ENCODE measurements around the gene TCERG1L. TPM values are rescaled to one million over a fixed set of nuclear protein-coding genes. Genes with fewer than 3 reads are reported as not detected.

The TCERG1L gene
- polyA plus RNA-seq, 1 of the 3 experiments (the other 2 are of a cell fraction), result not detected

- H3K36me3 ChIP-seq (replicated peaks in 1 of 2; ENCODE audit: control insufficient read depth in 1 of 2, insufficient read depth in 2 of 2, low read length in 1 of 2), result no peaks in the 10 kb centered on the region
- H3K9me3 ChIP-seq, result no peaks in the 10 kb centered on the region
- no peak overlapping the region for H2AFZ ChIP-seq (ENCODE audit: low read depth)
- no peaks in the 10 kb centered on the region for H3K79me2 ChIP-seq (ENCODE audit: insufficient read depth)
- no peaks in the 10 kb centered on the region; a peak in 1 of 4 replicates for H3K4me1 ChIP-seq (ENCODE audit: control insufficient read depth in 1 of 2, insufficient read depth in 2 of 2, low read depth in 1 of 2, low read length in 1 of 2)
- no peaks in the 10 kb centered on the region for H4K20me1 ChIP-seq (ENCODE audit: insufficient read depth)
- H3K9me2 ChIP-seq, result no peaks in the 10 kb centered on the region
- DNase-seq, result no peak
- no peak for TF ChIP-seq CTCF (IDR thresholded peaks at IDR 0.05)
- TF ChIP-seq MXI1 (IDR thresholded peaks at IDR 0.05; ENCODE audit: low read depth, low read length), result no peak
- no peak for TF ChIP-seq NRF1 (IDR thresholded peaks at IDR 0.05; ENCODE audit: low read depth, low read length)
- no peak for TF ChIP-seq PBX3 (IDR thresholded peaks at IDR 0.05)
- TF ChIP-seq TCF12 (IDR thresholded peaks at IDR 0.05), result no peak
- TF ChIP-seq ELF1 (IDR thresholded peaks at IDR 0.05), result no peak
- no peak for TF ChIP-seq GATA2 (CRISPR knock-in tag; IDR thresholded peaks at IDR 0.05)
- no peak for TF ChIP-seq GABPA (IDR thresholded peaks at IDR 0.05; ENCODE audit: low read depth)
- no peak for TF ChIP-seq POLR2AphosphoS5 (IDR thresholded peaks at IDR 0.05; ENCODE audit: low read depth, low read length)
- no peak for TF ChIP-seq REST (IDR thresholded peaks at IDR 0.05; ENCODE audit: low read depth, low read length)
- H3K27me3 ChIP-seq (ENCODE audit: insufficient read depth), result no peaks in the 10 kb centered on the region
- WGBS (ENCODE audit: low lambda C conversion rate), result 26% methylated on average over 9 of the region's 10 CpGs
- H3K9ac ChIP-seq, result no peak overlapping the region
- ChIA-PET CTCF (no interaction called here), POLR2A (no interaction called here)
- H3K27ac ChIP-seq (ENCODE audit: low read depth in 2 of 2, low read length in 1 of 2), result no peak overlapping the region
- no peaks in the 10 kb centered on the region for H3F3A ChIP-seq (replicated peaks; ENCODE audit: insufficient read depth)
- H3K4me3 ChIP-seq (ENCODE audit: low read depth in 2 of 2, low read length in 1 of 2), result no peak overlapping the region
- no peak overlapping the region for H3K4me2 ChIP-seq
Measured at GRCh38 chr10:131050162-131050766, 261.3 kb downstream of the TCERG1L start.

DNA sequence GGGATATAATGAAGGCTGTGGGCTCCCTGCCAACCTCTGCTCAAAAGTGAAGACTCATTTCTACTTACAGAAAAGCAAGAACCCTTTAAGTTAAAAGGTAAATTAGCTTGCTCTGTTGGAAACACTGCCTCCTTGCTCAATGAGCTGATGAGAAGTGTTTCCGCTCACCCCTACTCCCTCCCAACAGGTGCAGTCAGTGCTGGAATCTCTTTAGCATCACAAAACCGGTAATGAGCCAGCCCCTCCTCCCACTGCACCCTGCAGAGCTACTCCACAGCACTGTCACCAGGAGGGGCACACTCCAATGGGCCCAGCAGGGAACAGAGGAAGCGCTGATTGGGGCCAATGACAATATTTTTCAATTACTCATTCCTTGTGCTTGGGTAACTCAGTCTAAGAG lies 262.5 kb downstream of the TCERG1L start:
- ChIA-PET POLR2A (no interaction called here), CTCF (no interaction called here)
- 6% methylated on average over 2 of the region's 3 CpGs for WGBS (ENCODE audit: low lambda C conversion rate)
- Histone ChIP-seq H3K9ac (no peak overlapping the region), H2AFZ (ENCODE audit: low read depth) (no peak overlapping the region), H3F3A (replicated peaks; ENCODE audit: insufficient read depth) (no peaks in the 10 kb centered on the region), H3K9me3 (no peaks in the 10 kb centered on the region), H3K9me2 (no peaks in the 10 kb centered on the region), H3K27ac (ENCODE audit: low read depth in 2 of 2, low read length in 1 of 2) (no peak overlapping the region), H3K4me3 (ENCODE audit: low read depth in 2 of 2, low read length in 1 of 2) (no peak overlapping the region), H4K20me1 (ENCODE audit: insufficient read depth) (no peaks in the 10 kb centered on the region), H3K4me1 (ENCODE audit: control insufficient read depth in 1 of 2, insufficient read depth in 2 of 2, low read depth in 1 of 2, low read length in 1 of 2) (no peaks in the 10 kb centered on the region; a peak in 1 of 4 replicates), H3K27me3 (ENCODE audit: insufficient read depth) (no peaks in the 10 kb centered on the region), H3K79me2 (ENCODE audit: insufficient read depth) (no peaks in the 10 kb centered on the region), H3K36me3 (replicated peaks in 1 of 2; ENCODE audit: control insufficient read depth in 1 of 2, insufficient read depth in 2 of 2, low read length in 1 of 2) (no peaks in the 10 kb centered on the region), H3K4me2 (no peak overlapping the region)
- no peak for TF ChIP-seq NRF1 (IDR thresholded peaks at IDR 0.05; ENCODE audit: low read depth, low read length)
- TF ChIP-seq IRF3 (IDR thresholded peaks at IDR 0.05; ENCODE audit: low read depth, low read length), result no peak
- no peak for DNase-seq
